Measurements from ENCODE around the gene RELA. TPM values are rescaled to one million over a fixed set of nuclear protein-coding genes. Genes with fewer than 3 reads are reported as not detected.

The RELA gene
- total RNA-seq, 1 donor from 2014 or later, result 118 TPM

DNA sequence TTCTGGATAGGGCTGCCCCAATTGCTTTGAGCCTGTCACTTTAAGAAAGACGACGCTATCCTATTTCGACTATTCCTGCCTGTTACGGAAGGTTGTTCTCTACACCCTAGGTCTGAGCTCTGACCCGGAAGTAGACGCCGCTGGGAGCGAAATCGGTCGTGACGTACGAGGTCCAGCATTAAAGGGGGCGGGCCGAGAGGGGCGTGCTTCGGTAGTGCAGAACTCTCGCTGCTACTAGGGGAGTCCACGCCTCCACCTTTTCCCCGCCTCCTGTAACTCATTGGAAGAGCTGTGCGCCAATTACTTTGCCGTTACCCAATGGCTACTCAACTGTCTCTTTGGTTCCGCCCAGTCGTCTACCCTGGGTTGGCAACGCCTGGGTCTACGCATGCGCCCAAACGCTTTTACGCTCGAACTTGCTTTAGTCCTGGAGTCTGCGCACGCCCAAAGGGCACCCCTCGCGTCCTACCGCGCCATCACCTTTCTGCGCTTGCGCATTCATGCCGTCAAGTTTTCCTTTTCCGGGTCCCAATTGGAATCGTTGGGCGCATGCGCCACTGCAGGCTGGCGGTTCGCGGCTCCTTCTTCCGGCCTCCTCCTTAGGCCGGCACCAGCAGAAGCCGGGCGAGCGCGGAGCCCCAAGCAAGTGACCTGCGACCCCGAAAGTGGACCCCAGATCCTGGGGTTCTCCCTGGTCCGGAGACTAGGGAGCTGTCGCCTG, 47.3 kb downstream of the RELA start, which contains the start of gene PCNX3:
PCNX3 (plus strand) TSS at position 548 of the 721 bp plus-strand sequence. CDS start 536 bp downstream, outside the sequence.
- peak; percentile 100 for DNase-seq (ENCODE audit: extremely low read depth, low read depth, low spot score)

DNA sequence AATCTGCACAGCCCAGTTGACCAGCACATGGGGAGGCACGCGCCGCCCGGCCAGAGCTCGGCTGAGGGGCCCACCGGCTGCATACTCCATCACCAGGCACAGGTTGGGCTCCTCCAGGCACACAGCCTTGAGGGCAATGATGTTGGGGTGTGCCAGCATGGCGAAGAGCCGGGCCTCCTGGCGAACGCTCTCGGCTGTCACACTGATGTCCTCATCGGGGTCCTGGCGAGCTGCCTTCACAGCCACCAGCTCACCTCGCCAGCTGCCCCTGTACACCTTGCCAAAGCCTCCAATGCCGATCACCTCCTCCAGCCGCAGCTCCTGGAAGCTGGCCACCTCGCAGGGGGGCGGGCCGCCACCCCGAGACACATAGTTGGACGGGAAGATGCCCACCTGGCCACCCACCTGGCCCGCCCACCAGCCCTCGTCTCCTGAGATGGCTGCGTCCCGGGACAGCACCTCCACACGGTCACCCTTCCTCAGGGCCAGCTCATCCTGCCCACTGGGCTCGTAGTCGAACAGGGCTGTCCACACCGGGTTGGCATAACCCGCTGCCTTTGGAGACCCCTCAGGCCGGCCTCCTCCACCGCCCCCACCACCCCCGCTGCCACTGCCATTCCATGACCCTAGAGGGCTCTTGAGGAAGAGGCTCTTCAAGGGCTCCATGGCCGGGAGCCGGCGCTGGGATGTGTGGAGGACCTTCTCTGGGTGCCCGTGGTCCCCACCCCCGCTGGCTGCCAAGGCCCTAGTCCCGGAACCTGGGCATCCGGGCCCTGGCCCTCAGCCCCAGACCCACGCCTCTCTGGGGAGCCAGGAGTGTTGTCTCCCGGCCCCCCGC, 49.4 kb downstream of the RELA start:
- DNase-seq (ENCODE audit: extremely low read depth, low read depth, low spot score), result no peak

DNA sequence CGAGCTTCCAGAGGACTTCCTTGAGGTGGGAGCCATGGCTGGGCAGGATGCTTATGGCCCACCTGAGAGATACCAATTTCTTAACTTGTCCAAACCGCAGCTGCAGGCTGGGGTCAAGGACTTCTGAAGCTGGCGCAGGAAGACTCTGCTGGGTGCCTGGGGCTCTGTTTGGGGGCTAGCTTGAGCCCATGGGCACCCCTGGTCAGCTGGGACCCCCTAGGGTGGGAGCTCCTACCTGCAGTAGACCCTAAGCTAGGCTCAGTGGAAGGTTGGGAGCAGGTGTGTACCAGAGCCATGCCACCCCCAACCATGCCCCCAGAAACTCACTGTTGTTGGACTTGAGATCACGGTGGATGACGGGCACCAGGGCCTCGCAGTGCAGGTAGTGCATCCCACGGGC, 50.0 kb downstream of the RELA start:
- no peak for DNase-seq (ENCODE audit: extremely low read depth, low read depth, low spot score)

DNA sequence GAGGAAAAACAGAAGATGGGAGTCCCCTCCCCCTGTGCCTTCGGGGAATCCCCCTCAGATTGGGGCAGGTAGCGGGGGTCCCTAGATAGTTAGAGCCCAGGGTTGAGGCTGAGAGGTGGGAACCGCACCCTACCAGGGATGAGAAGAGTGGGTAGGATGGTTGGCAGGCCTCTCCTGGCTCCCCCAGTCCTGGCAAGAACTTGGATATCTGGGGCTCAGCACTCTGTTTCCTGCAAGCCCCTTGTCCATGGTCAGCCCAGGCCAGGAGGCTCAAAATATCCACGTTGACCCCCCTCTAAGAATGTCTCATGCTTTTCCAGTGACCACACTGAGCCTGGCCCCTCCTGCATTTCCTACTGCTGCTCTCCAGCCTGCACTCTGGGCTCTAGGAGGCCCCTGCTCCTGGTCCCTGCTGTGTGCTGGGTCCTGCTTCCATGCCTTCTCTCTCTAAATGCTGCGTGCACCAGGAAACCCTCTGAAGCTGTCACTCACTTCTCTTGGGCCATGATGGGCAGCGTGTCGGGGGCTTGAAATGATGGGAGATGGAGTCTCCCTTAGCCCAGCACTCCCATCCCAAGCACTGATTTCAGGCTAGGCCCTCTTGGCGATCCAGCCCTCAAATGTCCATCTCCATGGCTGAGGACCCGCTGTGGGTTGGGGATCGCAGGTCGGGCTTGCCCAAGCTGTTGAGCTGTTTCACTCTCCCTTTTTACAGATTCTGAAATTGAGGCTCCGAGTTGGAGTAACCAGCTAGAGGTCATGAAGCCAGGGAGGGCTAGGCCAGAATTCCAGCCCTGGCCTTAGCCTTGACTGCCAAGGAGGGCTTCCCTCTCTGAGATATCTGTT, 50.7 kb downstream of the RELA start:
- peak; percentile 29 for DNase-seq (ENCODE audit: extremely low read depth, low read depth, low spot score)

DNA sequence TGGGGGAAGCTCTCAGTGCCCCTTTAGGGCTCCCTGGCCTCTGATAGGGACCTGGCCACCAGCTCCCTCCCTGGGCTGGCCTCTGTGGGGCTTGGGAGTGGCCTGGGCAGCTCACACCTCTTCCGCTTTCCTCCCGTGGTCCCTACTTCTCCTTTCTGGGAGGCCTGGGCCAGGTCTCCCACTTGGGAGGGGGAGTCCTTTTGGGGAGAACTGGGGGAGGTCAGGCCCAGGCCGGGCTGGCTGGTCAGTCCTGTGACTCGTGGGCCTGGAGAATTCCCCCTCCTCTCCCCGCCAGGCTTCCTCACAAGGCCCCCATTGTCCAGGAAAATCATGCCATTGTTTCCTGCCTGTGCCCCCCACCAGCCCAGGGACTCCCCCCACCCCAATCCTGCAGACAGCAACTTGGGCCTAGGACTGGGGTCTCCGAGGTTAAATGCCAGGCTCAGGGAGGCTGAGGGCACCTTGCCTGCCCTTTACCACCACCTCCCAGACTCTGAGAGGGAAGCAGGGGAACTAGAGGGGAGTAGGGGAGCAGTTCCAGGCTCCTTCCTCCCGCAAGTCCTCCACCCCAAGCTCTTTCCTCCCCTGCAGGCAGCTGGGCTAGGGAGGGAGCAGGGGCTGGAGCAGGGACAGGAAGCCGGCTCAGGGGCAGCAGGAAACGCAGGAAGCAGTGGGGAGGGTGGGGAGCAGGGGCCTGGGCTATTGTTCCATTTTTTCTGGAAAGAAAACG, 51.5 kb downstream of the RELA start:
- DNase-seq (ENCODE audit: extremely low read depth, low read depth, low spot score), result peak; percentile 22

DNA sequence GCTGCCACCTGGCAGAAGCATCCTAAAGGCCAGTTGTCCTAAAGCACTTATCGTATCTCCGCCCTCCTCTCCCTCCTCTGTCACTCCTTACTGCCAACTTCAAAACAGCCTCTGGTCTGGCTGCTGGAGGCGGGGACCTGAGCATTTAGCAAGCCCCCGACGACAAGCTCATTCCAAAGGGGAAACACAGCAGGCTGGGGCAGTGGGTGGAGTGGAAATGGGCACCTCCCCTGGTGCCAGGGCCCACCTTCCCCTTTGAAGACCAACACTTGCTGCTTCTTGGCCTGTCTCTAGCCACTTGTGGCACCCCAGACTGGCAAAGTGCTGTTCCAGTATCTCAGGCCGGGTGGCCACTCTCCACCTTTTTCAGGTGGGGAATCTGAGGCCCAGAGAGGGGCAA, 52.3 kb downstream of the RELA start:
- no peak for DNase-seq (ENCODE audit: extremely low read depth, low read depth, low spot score)

DNA sequence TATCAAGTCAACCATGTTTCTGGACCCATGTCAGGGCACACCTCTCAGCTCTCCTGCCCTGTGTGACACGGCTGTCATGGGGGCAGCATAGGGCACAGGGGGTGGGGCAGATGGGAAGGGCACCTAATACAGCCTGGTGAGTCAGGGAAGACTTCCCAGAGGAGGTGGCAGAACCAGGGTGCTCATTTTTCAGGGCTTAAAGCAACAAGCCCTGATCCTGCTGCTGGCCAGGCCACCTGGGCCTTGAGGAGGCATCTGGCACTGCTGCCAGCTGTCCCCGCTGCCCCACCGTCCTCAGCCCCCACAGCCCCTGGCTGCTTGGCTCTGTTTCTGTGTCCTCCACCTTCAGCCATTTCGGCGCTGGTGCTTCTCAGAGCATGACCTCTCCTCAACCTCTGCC, 53.1 kb downstream of the RELA start:
- DNase-seq (ENCODE audit: extremely low read depth, low read depth, low spot score), result no peak

DNA sequence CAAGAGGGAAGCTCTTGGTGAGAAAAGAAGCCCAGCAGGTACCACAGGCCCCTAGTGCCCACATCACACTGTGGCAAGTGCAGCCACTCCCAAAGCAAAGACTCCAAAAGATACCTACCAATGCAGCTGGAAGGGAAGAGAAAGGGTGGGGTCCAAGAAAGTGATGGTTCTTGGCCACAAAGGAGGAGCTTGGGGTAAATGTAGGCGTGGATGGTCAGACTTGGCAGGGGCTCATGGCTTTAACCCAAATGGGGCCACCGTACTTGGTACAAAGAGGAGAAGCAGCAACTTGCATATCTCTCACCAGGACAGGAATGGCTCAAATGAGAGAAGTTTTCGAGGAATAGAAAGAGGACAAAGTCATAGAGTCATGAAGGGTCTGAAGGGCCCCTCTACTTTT, 53.5 kb downstream of the RELA start:
- no peak for DNase-seq (ENCODE audit: extremely low read depth, low read depth, low spot score)

DNA sequence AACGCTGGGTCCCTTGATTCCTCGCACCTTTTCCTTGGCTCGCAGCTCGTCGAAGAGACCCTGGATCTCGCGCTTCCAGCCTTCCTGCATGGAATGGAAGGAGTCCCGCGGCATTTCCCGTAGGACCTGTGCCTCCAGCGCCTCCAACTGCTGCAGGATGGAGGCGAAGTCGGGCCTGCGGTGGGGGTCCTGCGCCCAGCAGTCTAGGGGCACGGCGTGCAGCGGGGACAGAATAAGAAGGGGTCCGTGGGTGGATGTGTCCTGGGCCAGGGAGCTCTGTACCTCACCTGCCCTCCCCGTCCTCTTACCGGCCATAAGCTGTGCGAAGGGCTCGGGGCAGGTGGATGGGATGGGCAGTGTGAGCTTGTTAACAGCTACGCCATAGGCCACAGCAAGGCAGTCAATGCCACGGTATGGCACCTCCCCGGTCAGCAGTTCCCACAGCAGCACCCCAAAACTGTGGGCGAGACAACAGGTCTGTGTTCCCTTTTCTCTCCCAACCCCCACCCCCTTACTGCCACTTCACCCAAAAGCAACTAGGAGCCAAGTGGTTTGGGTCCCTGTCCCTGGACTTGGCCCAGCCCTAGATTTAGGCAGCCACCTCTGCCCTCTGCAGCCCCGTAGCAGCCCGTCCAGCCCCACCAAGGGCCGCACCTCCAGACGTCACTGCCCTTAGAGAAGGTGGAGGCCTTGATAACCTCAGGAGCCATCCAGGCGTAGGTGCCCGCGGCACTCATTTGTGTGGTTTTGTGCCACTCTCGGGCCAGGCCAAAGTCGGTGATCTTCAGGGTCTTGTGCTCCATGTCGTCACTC, 54.9 kb downstream of the RELA start:
- DNase-seq (ENCODE audit: extremely low read depth, low read depth, low spot score), result no peak

DNA sequence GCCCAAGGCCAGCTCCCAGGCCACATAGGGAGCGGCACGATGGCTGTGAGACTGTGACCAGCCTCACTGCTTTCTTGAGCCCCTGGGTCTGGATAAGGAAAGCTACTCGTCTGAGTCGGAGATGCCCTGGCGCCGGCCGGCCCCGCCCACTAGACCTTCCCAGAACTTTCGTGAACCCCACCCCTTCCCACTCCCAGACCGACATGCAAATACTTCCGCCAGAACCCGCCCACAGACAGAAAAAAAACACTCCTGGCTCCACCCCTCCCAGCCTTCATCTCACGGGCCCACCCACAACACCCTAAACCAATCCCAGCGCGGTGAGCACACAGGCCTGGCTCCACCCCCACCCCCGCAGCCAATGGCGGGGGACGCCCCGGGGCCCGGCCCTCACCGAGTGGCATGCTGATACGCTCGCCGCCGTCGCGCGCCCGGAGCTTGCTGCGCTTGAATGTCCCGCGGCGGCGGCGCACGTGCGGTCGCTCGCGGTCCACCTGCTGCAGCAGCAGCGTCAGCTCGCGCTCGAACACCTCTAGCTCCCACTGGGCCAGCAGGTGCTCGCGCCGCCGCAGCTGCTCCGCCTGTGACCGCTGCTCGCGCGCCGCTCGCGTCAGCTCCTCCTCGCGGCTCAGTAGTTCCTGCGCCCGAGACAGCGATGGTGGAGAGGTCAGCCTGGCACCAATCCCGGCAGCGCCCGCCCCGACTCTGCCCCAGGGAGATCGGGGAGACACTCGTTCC, 55.7 kb downstream of the RELA start:
- peak; percentile 47 for DNase-seq (ENCODE audit: extremely low read depth, low read depth, low spot score)

DNA sequence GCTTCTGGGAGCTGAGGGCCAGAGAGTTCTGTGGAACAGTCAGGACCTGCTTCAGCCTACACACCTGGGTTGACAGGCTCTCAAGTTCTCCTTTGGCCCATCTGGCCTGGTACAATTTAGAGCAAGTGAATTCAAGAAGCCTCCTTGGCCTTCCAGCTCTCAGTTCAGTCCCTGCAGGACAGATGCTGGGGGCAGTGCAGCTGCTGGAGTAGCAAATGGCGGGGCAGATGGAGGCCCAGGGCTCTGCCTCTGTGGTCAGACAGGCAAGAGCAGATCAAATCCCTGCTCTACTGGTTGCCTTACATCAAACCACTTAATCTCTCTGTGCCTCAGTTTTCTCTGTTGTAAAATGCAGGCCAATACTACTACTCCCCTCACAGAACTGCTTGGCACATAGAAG, 58.5 kb downstream of the RELA start:
- DNase-seq (ENCODE audit: extremely low read depth, low read depth, low spot score), result no peak

Other genes with a start within 250 kb of the RELA start
- gene NEAT1, start 240.1 kb downstream of the RELA start, total RNA-seq, result 125 and 425 TPM in 2 replicates
- 3,312 and 7,796 TPM in 2 replicates for gene MALAT1, start 163.9 kb downstream of the RELA start, total RNA-seq
- 94.4 and 104 TPM in 2 replicates for gene SCYL1, start 137.8 kb downstream of the RELA start, total RNA-seq
- 104 and 131 TPM in 2 replicates for gene LTBP3, start 104.6 kb downstream of the RELA start, total RNA-seq
- gene ZNRD2, start 92.4 kb downstream of the RELA start, total RNA-seq, result 59.4 and 66.4 TPM in 2 replicates
- gene FAM89B, start 90.4 kb downstream of the RELA start, total RNA-seq, result 63.6 and 90.4 TPM in 2 replicates
- 24.4 and 27.8 TPM in 2 replicates for gene EHBP1L1, start 86.9 kb downstream of the RELA start, total RNA-seq
- gene KCNK7, start 67.1 kb downstream of the RELA start, total RNA-seq, result 0.58 TPM in 1 of 2 replicates, not detected in the other
- 100 and 181 TPM in 2 replicates for gene MAP3K11, start 48.7 kb downstream of the RELA start, total RNA-seq
- 51.0 and 67.8 TPM in 2 replicates for gene PCNX3, start 47.1 kb downstream of the RELA start, total RNA-seq
- 60.7 and 102 TPM in 2 replicates for gene SIPA1, start 24.8 kb downstream of the RELA start, total RNA-seq
- gene KAT5, start 49.3 kb upstream of the RELA start, total RNA-seq, result 38.9 and 47.5 TPM in 2 replicates
- gene RNASEH2C, start 57.9 kb upstream of the RELA start, total RNA-seq, result 76.5 and 87.6 TPM in 2 replicates
- gene AP5B1, start 118.1 kb upstream of the RELA start, total RNA-seq, result 15.8 and 18.8 TPM in 2 replicates
- not detected in 2 replicates for gene OVOL1, start 124.1 kb upstream of the RELA start, total RNA-seq
- 0.63 TPM in 1 of 2 replicates, not detected in the other for gene SNX32, start 171.0 kb upstream of the RELA start, total RNA-seq
- 2,090 and 2,212 TPM in 2 replicates for gene CFL1, start 195.3 kb upstream of the RELA start, total RNA-seq
- 50.4 and 63.4 TPM in 2 replicates for gene MUS81, start 197.5 kb upstream of the RELA start, total RNA-seq
- gene EFEMP2, start 209.9 kb upstream of the RELA start, total RNA-seq, result 81.9 TPM in 2 replicates
- gene CTSW, start 216.9 kb upstream of the RELA start, total RNA-seq, result 0.35 TPM in 1 of 2 replicates, not detected in the other
- 131 and 158 TPM in 2 replicates for gene FIBP, start 225.6 kb upstream of the RELA start, total RNA-seq
- 201 and 204 TPM in 2 replicates for gene CCDC85B, start 227.8 kb upstream of the RELA start, total RNA-seq
- gene FOSL1, start 237.5 kb upstream of the RELA start, total RNA-seq, result 71.4 and 97.8 TPM in 2 replicates